ENCODE measurements around the gene PLXNA4.

PLXNA4 gene

DNA sequence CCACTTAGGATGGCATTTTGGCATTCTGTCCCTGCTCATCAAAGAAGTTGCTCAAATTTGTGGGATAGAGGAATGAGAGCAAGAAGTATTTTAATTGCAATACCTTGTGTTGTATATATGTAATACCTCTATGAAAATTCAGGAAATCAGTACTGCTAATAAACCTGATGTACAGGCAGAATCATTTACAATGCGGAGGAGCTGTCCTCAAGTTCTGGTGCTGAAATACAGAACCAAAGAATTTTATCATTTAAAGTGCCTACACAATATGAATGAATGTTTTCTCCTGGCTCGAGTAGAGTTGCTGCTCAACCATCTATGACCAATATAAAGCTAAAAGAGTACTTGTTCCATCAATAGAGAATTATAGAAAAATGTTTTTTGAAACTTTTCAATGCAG lies 305.8 kb downstream of the PLXNA4 start:
- Histone ChIP-seq H3K27ac (ENCODE audit: low read depth, low read length) (no peak overlapping the region), H3K9me3 (ENCODE audit: insufficient read depth, low read length) (no peaks in the 10 kb centered on the region), H3K4me2 (ENCODE audit: low read depth, low read length, poor library complexity, severe bottlenecking) (no peak overlapping the region), H3K9ac (ENCODE audit: low read length) (no peak overlapping the region), H2AFZ (ENCODE audit: low read depth, low read length, severe bottlenecking) (no peak overlapping the region), H3K79me2 (ENCODE audit: insufficient read depth, low read length) (no peaks in the 10 kb centered on the region), H3K4me3 (ENCODE audit: insufficient read depth, low read length, poor library complexity, severe bottlenecking) (no peak overlapping the region), H3K9me2 (replicated peaks; ENCODE audit: insufficient read depth, low read length) (no peaks in the 10 kb centered on the region), H3F3A (ENCODE audit: insufficient read depth) (no peaks in the 10 kb centered on the region), H4K20me1 (ENCODE audit: low read depth, low read length) (no peaks in the 10 kb centered on the region), H3K36me3 (ENCODE audit: low read length) (no peaks in the 10 kb centered on the region), H3K27me3 (ENCODE audit: low read length) (no peaks in the 10 kb centered on the region)
- TF ChIP-seq, protein P1, sequence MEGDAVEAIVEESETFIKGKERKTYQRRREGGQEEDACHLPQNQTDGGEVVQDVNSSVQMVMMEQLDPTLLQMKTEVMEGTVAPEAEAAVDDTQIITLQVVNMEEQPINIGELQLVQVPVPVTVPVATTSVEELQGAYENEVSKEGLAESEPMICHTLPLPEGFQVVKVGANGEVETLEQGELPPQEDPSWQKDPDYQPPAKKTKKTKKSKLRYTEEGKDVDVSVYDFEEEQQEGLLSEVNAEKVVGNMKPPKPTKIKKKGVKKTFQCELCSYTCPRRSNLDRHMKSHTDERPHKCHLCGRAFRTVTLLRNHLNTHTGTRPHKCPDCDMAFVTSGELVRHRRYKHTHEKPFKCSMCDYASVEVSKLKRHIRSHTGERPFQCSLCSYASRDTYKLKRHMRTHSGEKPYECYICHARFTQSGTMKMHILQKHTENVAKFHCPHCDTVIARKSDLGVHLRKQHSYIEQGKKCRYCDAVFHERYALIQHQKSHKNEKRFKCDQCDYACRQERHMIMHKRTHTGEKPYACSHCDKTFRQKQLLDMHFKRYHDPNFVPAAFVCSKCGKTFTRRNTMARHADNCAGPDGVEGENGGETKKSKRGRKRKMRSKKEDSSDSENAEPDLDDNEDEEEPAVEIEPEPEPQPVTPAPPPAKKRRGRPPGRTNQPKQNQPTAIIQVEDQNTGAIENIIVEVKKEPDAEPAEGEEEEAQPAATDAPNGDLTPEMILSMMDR (IDR thresholded peaks at IDR 0.05; ENCODE audit: insufficient read depth, low read length, poor library complexity, severe bottlenecking) = no peak
- no peak for TF ChIP-seq EZH2phosphoT487 (conservative IDR thresholded peaks at IDR 0.05; ENCODE audit: low read length)

DNA sequence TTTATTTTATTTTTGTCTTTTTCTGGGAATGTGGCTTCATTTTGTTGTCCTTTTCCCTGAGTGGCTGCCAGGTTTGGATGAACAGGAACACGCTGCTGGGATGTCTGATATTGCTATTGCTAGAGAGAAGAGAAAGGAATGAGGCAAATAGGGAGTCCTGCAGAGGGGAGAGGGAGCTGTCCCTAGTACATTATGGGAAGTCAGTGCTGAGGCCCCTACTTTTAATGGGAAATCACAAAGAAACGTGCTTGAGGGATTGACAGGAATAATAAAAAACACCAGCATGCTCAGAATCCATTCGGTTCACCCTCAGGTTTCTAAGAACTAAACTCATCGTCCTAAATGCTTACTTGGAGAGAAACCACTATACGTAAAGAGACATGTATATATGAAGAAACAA lies 306.6 kb downstream of the PLXNA4 start:
- H3K79me2 ChIP-seq (ENCODE audit: insufficient read depth, low read length) = no peaks in the 10 kb centered on the region
- no peak overlapping the region for H3K4me3 ChIP-seq (ENCODE audit: insufficient read depth, low read length, poor library complexity, severe bottlenecking)
- H3K9me2 ChIP-seq (replicated peaks; ENCODE audit: insufficient read depth, low read length) = no peaks in the 10 kb centered on the region
- no peaks in the 10 kb centered on the region for H4K20me1 ChIP-seq (ENCODE audit: low read depth, low read length)
- H3K36me3 ChIP-seq (ENCODE audit: low read length) = no peaks in the 10 kb centered on the region
- no peaks in the 10 kb centered on the region for H3F3A ChIP-seq (ENCODE audit: insufficient read depth)
- H2AFZ ChIP-seq (ENCODE audit: low read depth, low read length, severe bottlenecking) = no peak overlapping the region
- no peak overlapping the region for H3K27ac ChIP-seq (ENCODE audit: low read depth, low read length)
- no peaks in the 10 kb centered on the region for H3K9me3 ChIP-seq (ENCODE audit: insufficient read depth, low read length)
- H3K27me3 ChIP-seq (ENCODE audit: low read length) = no peaks in the 10 kb centered on the region
- no peak for TF ChIP-seq EZH2phosphoT487 (conservative IDR thresholded peaks at IDR 0.05; ENCODE audit: low read length)
- TF ChIP-seq, protein P1 (IDR thresholded peaks at IDR 0.05; ENCODE audit: insufficient read depth, low read length, poor library complexity, severe bottlenecking) = no peak
- H3K4me2 ChIP-seq (ENCODE audit: low read depth, low read length, poor library complexity, severe bottlenecking) = no peak overlapping the region
- no peak overlapping the region for H3K9ac ChIP-seq (ENCODE audit: low read length)

DNA sequence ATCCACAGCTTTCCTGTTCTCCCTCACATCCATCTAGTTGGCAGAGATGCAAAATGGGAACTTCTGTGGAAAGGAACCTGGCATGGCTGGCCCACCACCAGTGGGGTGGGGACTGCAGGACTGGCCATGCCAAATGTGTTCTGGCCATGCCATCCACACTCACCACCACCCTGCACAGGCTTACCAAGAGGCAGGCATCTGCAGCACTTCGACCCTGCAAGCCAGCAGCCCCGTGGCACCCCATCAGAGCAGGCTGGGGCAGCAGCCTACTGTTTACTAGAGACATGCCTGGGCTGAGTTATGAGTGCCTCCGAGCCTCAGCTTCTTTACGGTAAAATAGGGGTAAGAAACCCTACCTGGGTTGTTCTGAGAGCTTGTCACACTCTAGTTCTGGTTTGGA lies 313.1 kb downstream of the PLXNA4 start:
- no peak overlapping the region for H2AFZ ChIP-seq (ENCODE audit: low read depth, low read length, severe bottlenecking)
- H3K9ac ChIP-seq (ENCODE audit: low read length) = no peak overlapping the region
- no peak overlapping the region for H3K4me2 ChIP-seq (ENCODE audit: low read depth, low read length, poor library complexity, severe bottlenecking)
- no peak overlapping the region for H3K4me3 ChIP-seq (ENCODE audit: insufficient read depth, low read length, poor library complexity, severe bottlenecking)
- no peaks in the 10 kb centered on the region for H3K79me2 ChIP-seq (ENCODE audit: insufficient read depth, low read length)
- no peaks in the 10 kb centered on the region for H3F3A ChIP-seq (ENCODE audit: insufficient read depth)
- H3K9me2 ChIP-seq (replicated peaks; ENCODE audit: insufficient read depth, low read length) = no peaks in the 10 kb centered on the region
- no peaks in the 10 kb centered on the region for H3K36me3 ChIP-seq (ENCODE audit: low read length)
- no peaks in the 10 kb centered on the region for H3K9me3 ChIP-seq (ENCODE audit: insufficient read depth, low read length)
- no peaks in the 10 kb centered on the region for H3K27me3 ChIP-seq (ENCODE audit: low read length)
- H3K27ac ChIP-seq (ENCODE audit: low read depth, low read length) = no peak overlapping the region
- TF ChIP-seq, protein P1 (IDR thresholded peaks at IDR 0.05; ENCODE audit: insufficient read depth, low read length, poor library complexity, severe bottlenecking) = no peak
- no peak for TF ChIP-seq EZH2phosphoT487 (conservative IDR thresholded peaks at IDR 0.05; ENCODE audit: low read length)
- no peaks in the 10 kb centered on the region for H4K20me1 ChIP-seq (ENCODE audit: low read depth, low read length)

DNA sequence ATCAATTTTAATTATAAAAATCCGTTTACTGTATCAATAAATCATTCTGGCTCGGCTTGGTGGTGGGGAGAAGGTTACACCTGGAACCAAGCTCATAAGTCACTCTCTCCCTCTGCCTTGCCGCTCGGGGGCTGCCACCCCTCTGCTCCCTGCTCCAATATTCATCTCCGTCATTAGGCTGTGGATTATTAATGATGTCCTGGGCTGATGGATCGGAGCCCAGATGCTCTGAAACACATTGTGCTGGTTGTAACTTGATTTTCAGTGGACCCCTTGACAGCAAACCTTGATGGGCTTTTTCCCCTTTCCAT lies 314.2 kb downstream of the PLXNA4 start:
- Histone ChIP-seq H3K27ac (ENCODE audit: low read depth, low read length) (no peak overlapping the region), H3K9me2 (replicated peaks; ENCODE audit: insufficient read depth, low read length) (no peaks in the 10 kb centered on the region), H3K4me3 (ENCODE audit: insufficient read depth, low read length, poor library complexity, severe bottlenecking) (no peak overlapping the region), H3K9ac (ENCODE audit: low read length) (no peak overlapping the region), H2AFZ (ENCODE audit: low read depth, low read length, severe bottlenecking) (no peak overlapping the region), H3K4me2 (ENCODE audit: low read depth, low read length, poor library complexity, severe bottlenecking) (no peak overlapping the region), H3F3A (ENCODE audit: insufficient read depth) (no peaks in the 10 kb centered on the region), H3K36me3 (ENCODE audit: low read length) (no peaks in the 10 kb centered on the region), H4K20me1 (ENCODE audit: low read depth, low read length) (no peaks in the 10 kb centered on the region), H3K9me3 (ENCODE audit: insufficient read depth, low read length) (no peaks in the 10 kb centered on the region), H3K27me3 (ENCODE audit: low read length) (no peaks in the 10 kb centered on the region), H3K79me2 (ENCODE audit: insufficient read depth, low read length) (no peaks in the 10 kb centered on the region)
- TF ChIP-seq, protein P1 (IDR thresholded peaks at IDR 0.05; ENCODE audit: insufficient read depth, low read length, poor library complexity, severe bottlenecking) = no peak
- no peak for TF ChIP-seq EZH2phosphoT487 (conservative IDR thresholded peaks at IDR 0.05; ENCODE audit: low read length)
